NCI-H1694 treated with DMSO at 0.1 percent for 48 hours (cell line): ENCODE measurements around the gene CFAP45.

ENCODE experiments used
- DNase-seq: peaks from one replicate; lab custom pipeline; 2025; lab: John Stamatoyannopoulos, UW

CFAP45 gene

DNA sequence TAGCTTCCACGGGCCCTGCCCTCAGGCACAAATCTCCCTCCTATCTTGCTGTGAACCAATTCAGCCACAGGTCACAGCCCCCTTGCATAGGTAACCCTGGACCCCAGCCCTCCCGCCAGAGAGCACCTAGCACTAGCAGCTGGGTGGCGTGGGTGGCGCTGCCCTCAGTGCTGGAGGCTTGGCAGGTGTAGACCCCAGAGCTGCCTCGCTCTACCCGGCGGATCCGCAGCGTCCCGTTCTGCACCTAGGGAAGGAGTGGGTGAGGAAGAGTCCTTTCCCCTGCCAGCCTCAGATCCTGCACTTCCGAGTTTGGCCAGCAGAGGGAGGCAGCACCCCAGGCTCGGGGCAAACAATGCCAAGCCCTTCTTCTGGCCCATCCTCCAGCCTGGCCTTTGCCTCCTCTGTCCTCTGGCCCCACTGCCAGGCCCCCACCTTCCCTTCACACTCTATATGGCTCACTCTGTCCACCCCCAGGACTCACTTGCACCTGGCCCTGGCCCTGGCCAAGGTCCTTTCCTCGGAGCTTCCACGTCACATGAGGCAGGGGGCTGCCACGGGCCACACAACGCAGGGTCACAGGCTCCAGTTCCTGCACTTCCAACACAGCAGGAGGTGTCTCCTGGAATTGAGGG, 36.4 kb upstream of the CFAP45 start:
- DNase-seq: peak; percentile 35

DNA sequence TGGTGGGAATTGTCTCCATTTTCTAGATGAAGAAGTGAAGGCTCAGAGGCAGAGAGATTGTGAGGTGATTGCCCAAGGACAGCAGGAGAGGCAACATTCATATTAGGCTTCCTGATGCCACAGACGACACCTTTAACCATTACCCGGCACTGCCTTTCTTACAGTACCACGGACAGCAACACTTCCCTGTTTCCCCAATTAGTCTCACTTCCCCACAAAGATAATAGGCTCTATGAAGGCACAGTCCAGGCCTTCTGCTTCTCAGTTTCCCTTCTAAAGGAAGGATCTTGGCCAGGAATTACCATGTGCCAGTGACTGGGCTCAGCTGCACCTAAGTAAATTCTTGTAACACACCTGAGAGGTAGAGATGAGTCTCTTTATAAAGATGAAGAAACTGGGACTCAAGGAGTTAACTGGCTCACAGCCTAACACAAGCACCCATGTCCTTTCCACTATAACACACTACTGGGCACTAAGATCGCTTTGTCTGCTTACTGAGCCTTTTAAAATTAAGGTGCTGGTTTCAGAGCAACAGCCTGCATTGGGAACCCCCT, 35.8 kb upstream of the CFAP45 start:
- DNase-seq: no peak

DNA sequence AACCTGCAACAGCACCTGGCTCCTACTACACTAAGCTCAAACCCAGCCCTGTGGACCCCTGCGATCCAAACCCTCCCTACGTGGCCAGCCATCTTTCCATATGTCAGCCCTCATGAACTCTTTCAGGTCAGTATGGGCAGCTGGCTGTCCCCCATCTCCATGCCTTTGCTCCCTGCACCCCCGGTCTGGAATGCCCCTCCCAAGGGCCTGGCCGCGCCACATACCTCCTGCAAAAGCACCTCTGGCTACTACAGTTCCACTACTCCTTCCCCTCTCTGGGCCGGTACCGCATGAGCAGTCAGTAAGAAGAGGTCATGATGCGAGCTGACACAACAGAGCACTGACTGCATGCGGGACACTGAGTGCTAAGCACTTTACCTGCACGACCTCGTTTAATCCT, 35.3 kb upstream of the CFAP45 start:
- DNase-seq: no peak

DNA sequence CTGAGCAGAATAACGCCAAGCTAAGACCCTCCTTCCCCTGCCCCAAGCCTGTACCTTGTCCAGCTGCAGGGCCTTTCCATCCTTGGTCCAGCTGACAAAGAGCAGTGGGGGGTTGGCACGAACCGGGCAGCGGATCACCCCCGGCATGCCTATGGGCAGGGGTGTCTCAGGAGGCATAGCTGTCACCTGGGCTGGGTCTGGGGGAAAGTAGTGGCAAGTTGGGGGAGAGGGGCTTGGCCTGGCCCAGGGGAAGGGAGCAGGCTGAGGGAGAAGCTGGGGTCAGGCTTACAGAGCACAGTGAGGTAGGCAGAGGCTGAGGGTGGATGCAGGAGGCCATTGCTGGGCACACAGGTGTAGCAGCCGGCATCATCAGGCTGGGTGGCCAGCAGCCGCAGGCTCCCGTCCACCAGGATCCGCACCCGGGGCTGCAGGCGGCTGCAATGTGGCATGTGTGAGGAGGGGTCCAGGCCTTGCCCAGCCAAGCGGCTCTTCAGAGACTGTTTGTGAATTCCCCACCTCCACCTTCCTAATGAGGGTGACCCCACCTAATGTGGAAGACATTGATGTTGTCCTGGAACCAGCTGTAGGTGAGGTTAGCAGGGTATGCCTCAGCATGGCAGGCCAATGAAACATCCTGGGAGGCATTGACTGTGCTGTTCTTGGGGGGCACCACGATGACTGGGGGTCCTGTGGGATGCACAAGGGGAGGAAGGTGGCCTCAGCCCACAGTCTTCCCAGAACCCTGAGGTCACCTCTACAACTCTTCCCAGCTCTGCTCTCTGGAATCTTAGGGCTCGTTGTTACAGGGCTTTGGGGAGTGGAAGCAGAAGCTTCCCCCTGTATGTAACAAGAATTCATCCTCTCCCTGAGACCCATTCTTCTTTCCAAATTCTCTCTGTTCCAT, 34.4 kb upstream of the CFAP45 start:
- DNase-seq: no peak

DNA sequence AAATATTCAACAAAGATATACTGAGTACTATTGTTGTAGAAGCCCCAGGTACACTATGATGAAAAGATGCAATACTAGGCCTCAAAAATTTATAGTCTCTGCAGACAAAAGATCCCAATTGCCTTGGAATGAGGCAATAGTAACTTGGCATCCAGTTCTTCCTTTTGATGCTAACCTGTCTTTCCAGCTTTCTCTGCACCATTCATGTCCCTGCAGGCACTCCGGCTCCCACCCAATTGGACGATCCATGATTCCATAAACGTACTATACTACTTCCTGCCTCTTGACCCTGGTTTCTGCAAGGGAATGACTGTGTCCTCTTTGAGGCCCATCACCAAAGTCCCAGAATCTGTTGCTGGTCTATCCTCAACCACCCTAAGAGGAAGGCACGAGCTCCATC, 33.4 kb upstream of the CFAP45 start:
- DNase-seq: no peak

DNA sequence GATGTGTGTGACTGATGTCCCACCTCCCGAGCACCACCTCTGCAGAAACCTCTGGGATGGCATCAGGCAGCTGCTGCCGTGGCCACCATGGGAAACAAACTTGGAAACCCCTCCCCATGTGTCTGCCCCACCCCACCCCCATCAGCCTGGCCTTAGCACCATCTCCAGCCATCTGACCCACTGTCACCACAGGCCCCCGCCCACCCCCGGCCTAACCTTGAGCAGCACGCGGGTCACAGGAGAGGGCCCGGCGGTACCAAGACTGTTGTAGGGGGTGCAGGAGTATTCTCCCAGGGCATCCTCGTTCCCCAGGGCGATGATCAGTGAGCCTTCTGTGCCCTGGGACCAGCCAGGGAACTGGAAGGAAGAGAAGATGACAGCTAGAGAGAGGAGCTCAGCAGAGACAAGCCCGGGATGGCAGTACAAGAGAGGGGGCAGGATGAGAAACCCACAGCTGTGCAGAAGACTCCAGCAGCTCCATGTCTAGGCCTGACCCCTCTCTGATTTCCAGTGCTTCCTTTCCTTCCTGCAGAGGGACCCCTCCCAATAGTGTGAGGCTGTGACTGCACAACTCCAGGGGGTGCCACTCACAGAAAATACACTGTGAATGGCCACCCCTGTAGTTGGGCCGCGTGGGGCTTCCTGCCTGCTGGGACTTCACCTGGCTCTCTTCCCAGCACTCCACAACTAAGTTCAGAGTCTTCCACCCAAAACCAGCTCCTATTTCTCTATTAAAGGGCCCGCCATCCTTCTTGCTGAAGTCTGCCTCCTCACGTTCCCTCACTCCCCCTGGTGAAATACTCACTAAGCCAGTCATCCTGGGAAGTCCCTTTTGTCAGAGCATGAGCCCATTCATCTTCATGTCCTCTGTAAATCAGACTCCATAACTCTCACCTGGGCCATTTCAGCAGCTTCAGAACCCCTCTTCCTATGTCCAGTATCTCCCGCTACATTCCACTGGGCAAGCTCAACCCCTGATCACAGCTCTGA, 32.6 kb upstream of the CFAP45 start:
- DNase-seq: no peak

DNA sequence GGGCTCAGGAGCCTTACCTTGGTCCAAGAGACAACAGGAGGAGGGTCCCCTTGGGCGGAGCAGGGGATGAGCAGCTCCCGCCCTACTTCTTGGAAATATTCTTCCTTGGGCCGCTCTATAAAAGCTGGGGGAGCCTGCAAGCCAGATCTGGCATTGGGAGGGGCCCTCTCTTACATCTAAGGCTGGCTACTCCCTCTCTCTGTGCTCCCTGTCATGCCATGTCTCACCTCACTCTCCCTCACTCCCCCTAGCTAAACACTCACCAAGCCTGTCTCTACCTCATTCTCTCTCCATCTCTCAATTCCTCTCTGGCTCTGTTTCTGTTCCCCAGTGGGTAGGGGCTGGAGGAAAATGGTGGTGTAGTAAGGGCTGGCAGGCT, 31.8 kb upstream of the CFAP45 start:
- no peak for DNase-seq

DNA sequence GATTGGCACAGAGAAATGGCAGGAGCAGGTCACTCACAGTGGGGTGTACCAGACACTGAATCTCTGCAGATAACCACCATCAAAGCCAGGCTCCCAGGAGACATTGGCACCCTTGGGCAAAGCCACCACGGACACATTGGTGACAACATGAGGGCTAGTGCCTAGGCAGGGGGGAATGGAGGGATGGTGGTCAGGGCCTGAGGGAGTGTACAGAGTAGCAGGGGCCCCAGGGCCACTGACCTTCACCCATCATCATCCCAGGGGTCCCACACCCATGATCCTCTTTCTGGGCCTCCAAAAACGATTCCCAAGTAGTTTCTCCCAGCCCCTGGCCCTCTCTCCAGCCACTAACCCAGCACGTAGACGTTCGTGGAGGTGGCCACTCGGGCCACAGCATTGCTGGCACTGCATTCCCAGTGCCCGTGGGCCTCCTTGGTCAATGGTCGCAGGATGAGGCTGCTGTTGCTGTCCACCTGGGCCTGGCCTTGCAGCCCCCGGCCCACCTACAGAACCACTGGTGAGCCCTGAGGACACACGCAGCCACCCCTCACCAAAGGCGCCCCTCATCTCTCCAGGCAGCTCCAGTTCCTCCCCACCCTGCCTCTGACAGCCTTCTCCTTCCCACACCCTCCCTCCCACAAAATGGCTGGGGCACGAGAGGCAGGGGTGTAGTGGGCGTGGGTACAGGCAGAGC, 31.3 kb upstream of the CFAP45 start:
- DNase-seq: no peak

DNA sequence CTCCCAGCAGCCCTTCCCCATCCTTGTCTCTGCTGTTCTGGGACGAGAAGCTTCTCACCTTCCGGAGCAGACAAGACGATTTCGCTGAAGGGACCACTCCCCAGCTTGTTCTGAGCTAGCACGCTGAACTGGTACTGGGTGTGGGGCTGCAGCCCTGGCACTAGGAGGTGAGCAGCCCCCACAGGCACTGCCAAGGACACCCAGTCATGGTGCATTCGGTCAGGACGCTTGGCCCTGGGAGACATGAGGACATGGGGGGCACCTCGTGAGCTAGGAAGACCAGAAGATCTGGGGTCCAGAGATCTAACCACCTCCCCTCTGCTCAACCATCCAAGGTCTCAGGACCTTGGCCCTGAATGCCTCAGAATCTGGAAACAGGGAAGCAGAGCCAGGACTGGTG, 30.7 kb upstream of the CFAP45 start:
- no peak for DNase-seq

DNA sequence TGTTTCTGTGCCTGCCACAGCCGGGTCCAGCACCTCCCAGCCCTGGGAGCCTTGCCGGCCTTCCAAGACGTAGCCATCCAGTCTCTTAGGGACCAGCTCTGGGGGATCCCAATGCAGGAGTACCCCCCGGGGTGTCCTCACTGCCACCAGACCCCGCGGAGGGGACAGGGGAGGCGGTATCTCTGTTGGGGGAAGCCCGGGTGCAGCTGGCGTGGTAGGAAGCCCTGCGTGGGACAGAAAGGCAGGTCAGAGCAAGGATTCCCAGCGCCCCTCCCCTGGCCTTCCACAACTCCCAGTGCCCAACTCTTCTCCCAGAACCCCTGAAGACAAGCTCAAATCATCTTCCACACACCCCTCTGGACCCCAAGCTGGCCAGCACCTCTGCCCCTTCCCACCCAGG, 30.3 kb upstream of the CFAP45 start:
- DNase-seq: no peak

DNA sequence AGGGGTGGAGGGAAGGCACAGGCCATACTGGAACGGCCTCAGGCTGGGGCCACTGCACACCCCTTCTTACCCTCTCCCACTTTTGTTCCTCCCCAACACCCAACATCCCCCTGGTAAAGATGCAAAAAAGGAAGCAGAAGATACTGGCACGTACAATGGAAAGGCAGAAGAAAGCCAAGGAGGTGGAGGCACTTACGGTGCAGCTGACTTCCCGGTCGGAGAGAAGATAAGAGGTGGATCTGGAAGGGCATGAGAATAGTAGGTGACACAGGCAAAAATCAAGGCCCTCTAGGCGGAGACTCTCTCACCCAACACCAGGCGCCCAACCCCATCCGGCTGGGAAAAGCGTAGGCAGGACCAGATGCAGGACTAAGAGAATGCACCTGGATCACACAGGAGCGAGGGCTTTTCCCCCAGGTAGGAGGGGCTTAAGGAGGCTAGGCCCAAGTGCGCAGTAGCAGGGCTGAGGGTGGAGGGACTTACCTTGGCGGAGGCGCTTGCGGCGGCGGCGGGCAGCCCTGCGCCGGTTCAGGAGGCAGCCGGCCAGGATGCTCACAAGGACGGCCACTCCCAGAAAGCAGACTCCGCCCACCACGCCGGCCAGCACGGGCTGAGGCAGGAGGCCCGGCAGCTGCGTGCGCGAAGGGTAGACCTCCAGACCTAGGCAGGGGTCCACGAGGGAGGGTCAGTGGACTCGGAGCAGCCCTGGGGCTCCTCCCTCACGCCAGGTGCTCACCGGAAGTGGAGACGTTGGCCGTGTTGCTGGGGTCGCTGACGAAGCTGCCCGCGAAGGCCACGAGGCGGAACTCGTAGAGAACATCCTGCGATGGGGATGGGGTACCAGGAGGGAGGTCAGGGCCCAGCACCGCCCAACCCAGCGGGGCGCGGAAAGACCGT, 29.4 kb upstream of the CFAP45 start:
- DNase-seq: no peak

DNA sequence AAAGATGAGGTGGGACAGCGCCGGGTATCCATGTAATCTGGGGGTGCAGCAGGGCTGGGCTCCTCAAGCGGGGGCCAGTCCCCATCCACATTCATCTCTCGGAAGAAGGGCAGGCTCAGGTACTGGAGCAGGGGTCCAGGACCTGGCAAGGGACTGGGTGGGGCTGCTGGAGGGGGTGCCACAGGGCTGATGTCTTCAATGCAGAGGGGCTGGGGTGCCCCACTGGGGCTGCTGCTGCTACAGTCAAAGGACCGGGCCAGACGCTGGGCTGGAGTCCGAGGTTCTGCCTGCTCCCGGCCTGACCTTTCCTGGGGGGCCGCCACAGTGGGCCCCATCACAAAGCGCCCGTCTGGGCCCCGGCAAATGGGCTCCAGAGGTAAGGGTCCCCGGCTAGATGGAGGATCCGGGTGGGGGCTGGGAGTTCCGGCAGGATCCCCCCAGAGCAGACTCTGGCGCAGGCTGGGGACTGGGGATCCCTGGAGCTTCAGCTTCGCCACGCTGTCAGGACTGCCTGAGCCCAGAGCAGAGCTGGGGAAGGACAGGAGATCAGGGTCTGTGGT, 28.6 kb upstream of the CFAP45 start:
- no peak for DNase-seq

DNA sequence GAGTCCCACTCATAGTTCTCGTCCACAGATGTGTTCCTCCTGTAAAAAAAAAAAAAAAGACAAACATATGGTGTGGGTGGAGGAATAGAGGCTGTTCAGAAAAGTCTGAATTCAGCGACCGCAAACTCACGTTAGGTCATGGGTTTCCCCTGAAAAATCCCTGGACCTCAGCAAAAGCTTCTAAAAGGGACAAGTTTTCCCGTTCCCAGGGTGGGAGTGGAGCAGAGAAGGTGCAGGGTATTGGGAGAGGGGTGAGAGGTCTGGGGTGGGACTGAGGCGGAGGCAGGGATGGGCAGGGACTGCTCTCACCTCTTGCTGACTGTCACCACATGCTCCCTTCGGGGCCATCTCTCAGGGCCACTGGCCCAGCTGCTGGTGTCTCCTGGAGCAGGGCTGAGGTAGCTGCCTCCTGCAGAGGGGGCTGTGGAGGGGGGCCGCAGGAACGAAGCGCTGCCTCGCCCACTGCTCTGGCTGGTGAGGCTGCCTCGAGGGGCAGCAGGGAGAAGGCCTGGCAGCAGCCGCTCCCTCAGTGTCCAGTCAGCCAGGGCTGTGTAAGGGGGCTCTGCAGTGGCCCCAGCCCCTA, 28.0 kb upstream of the CFAP45 start:
- DNase-seq: peak; percentile 63

DNA sequence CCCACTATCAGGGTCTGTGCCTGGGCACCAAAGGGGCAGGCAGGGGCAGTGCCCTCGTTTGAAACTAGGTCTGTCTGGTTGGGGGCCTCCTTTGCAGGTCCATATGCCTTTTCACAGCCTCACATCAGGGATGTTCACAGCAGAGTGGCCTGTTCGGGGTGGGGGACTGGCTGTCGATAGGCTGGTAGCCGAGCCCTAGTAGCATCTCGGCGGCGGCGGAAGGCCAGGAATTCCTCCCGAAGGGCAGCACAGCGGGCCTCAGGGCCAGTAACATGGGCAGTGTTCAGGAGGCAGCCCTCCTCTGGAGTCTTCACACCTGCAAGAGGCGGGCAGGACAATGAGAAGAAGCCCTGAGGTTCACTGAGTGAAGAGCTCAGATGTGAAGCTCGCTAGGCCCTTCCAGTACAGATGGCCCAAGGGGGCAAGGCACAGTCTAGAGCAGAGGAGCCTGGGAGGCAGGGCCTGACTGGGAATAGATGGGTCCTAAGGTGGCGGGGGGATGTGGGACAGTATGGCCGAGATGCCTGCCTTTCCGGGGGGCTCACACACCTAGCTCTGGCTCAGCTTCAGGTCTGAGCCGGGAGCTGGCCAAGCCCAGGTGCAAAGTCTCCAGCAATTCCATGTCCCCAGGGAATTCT, 27.4 kb upstream of the CFAP45 start:
- no peak for DNase-seq

DNA sequence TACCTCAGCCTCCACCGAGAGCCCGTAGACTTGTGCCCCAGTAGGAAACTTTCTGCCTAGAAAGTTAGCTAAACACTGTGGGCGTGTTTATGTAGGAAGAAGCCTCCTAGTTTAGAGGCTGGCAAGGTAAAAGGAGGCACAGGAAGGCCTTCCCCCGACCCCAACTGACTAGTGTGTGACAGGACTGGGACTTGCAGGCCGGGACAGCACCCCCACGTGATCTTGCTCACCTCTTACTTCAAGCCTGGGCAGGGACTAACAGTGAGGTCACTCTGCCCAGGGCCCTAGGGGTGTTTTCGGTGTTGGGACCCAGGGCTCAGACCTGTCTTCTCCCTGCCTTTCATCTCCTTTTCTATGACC, 25.7 kb upstream of the CFAP45 start:
- no peak for DNase-seq

DNA sequence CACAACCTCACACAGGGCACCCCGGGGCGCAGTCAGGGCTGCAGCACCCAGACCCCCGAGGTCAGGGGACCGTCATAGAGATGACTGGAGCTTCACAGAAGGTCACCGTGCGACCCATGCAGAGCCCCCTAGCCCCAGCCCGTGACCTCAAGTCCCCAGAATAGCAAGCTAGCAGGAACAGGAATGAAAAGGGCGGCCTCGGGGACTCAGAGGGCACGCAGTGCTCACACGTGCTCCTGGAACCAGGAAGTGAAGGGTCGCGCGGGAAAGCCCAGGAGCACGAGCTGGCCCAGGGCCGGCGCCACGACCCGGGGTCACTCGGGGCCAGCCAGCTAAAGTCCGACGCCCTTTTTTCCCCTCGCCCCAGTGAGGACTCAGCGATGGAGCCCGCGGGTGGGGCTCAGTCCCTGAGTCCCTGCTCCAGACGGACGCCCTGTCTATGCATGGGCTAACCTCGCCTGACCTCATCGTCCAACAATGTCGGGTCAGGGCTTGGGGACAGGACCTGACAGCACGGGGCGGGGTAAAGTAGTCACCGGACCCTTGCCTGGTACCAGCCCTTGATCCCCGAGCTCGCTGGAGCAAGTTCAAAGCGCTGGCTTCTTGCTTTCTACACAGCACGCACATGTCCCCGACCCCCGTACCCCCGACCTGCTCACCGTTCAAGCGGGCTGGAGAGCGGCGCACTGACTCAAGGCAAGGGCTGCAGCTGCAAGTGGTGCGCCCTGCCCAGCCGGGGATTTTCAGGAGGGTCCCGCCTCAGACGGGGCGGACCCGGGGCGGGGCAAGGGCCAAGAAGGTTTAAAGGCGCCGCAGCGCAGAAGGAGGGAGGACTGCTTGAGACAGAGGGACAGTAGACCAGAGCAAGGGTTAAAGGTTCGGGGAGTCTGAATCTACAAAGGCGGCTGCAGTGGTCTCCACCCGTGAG, 25.1 kb upstream of the CFAP45 start, which contains the start of gene TAGLN2:
TAGLN2 (minus strand) TSS at position 717 of the 928 bp plus-strand sequence. CDS start 4,998 bp downstream, outside the sequence.
- no peak for DNase-seq

DNA sequence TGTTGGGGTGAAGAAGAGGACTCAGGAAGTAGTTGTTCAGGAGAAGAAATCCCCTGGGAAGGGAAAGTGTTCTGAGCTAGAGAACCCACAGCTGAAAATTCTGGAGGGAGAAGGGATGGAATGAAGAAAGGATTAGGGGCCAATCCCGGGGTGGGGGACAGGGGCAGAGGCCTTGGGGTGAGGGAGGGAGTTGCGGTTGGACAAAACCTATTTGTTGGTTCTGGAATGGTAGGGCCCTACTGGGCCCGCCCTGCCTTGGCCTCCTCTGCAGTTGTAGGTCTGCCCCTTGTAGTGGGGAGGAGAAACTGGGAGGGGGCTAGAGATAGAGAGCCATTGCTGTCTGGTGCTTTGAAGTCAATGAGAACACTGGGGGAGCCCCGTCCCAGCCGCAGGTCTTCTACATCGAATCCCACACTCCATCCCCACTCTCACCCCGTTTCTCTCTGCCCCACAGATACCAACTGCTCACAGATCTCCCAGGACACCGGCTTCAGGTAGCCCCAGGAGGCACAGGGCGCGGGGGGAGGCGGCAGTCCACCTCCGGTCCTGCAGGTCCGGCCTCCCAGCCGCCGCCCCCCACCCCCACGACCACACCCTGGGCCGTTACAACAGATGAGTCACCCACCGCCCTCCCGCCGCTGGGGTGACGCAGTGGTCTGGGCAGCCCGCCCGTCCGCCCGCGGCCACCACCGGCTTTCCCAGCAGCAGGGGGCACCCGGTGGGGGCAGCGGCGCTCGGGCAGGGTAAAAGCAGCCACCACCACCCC, 24.2 kb upstream of the CFAP45 start:
- DNase-seq: no peak
